Nephron progenitor cell (in vitro differentiated cells): ENCODE measurements around the gene UBA52.

Experiments used
- DNase-seq: peaks from one replicate; pipeline ENCODE4 v3.0.0; 2021
- H3K27ac Mint-ChIP-seq: 2 replicates; pipeline ENCODE4 v1.8.0; 2021; ENCODE audit warnings: mild to moderate bottlenecking, moderate library complexity, mixed read lengths
- H3K27me3 Mint-ChIP-seq: 2 replicates; pipeline ENCODE4 v1.8.0; 2021; ENCODE audit warnings: mild to moderate bottlenecking, low read depth, mixed read lengths; ENCODE audit not compliant: poor library complexity
- H3K36me3 Mint-ChIP-seq: 2 replicates; pipeline ENCODE4 v1.8.0; 2021; ENCODE audit warnings: low read depth, mixed read lengths
- H3K4me1 Mint-ChIP-seq: 2 replicates; pipeline ENCODE4 v1.8.0; 2021; ENCODE audit warnings: mixed read lengths
- H3K4me3 Mint-ChIP-seq: 2 replicates; pipeline ENCODE4 v1.8.0; 2021; ENCODE audit warnings: mild to moderate bottlenecking, moderate library complexity, mixed read lengths
- H3K9me3 Mint-ChIP-seq: 2 replicates; pipeline ENCODE4 v1.8.0; 2021; ENCODE audit warnings: mild to moderate bottlenecking, moderate library complexity, mixed read lengths
- CTCF ChIP-seq: fragments of 200-600 bp; sonication (generic); IDR thresholded peaks from 2 replicates; pipeline ENCODE4 v1.5.0; 2021; ENCODE audit warnings: antibody characterized with exemption

Gene UBA52

DNA sequence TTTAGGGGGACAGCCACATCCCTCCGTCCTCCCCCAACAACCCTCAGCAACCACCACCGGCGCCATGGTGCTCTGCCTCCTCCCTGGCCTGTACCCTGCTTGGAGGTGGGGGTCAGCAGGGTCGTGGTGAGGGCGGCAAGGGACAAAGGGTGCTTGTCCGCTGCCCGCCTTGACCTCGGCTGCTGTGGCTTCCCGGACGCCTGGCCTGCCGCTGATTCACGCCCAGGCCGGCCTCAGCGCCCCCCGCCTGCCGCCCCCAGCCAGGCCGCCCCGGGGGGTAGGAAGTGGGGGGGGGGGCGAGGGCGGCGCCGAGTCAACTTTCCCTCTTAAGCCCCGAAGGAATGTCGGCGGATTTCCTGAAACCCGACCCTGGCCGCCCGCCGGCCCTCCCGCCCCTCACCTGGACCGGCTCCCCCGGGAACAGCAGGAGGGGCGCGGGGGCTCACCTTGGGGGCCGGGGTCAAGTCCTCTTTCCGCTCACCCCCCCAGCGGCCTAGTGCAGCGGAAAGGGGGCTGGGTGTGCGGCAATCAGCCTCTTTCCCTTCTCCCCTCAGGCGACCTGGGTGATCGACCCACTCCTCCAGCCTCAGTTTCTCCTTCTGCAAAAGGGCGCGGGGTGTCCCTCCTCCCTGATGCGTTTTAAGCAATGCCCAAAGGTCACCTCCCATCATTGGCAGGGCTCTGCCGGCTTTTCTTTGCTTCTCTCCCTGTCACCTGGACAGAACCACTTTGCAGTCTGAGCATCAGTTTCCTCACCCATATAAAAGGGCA lies 39.1 kb downstream of the UBA52 start:
- no peak for TF ChIP-seq CTCF
- peaks cover 46% of the 10 kb centered on the region for H3K4me1 Mint-ChIP-seq
- DNase-seq = peak; percentile 61
- H3K4me3 Mint-ChIP-seq = peak overlapping the region; percentile 77
- H3K36me3 Mint-ChIP-seq = no peaks in the 10 kb centered on the region
- H3K27ac Mint-ChIP-seq = no peak overlapping the region
- H3K27me3 Mint-ChIP-seq = peaks cover 88% of the 10 kb centered on the region
- no peaks in the 10 kb centered on the region for H3K9me3 Mint-ChIP-seq

DNA sequence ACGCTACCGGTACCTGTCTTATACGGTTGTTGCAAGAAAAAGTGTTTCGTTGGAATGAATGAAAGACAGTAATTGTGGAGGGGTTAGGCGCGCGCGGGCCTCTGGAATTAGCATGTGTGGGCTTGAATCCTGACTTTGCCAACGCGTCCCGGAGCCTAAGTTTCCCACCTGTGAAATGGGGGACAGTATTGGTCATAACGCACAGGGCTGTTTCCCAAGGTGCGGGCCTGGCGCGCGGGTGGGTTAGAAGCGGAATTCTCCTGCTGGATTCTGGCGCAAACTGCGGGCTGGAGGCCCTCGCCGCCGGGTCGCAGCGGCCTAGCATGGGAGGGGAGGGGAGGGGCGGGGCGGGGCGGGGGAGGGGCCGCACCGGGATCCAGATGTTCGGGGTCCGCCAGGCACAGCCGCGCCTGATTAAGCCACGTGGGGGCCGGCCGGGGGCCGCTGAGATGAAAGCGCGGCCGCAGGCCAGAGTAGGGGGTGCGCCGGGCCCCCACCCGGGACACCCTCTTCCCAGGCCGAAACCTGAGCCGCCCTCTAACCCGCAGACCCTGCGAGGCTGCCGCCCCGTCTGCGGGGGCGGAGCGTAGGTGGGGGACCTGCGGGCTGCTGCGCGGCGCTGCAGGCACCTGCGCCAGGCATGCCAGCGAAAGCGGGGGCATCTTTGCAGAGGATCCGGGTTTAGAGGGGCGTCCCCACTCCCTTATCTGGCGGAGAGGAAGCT lies 39.8 kb downstream of the UBA52 start:
- H3K4me1 Mint-ChIP-seq = peaks cover 46% of the 10 kb centered on the region
- no peak overlapping the region for H3K27ac Mint-ChIP-seq
- no peak for TF ChIP-seq CTCF
- H3K36me3 Mint-ChIP-seq = no peaks in the 10 kb centered on the region
- H3K9me3 Mint-ChIP-seq = no peaks in the 10 kb centered on the region
- peaks cover 93% of the 10 kb centered on the region for H3K27me3 Mint-ChIP-seq
- DNase-seq = peak; percentile 64
- peak overlapping the region; percentile 82 for H3K4me3 Mint-ChIP-seq

- Mint-ChIP-seq H3K9me3 (peaks cover under 1% of the 10 kb centered on the region), H3K27ac (no peak overlapping the region), H3K4me3 (peak overlapping the region; percentile 82), H3K27me3 (peaks cover 91% of the 10 kb centered on the region), H3K36me3 (no peaks in the 10 kb centered on the region), H3K4me1 (peaks cover 46% of the 10 kb centered on the region)
- TF ChIP-seq CTCF = no peak
- no peak for DNase-seq
Measured at GRCh38 chr19:18612051-18612771, 40.6 kb downstream of the UBA52 start.

DNA sequence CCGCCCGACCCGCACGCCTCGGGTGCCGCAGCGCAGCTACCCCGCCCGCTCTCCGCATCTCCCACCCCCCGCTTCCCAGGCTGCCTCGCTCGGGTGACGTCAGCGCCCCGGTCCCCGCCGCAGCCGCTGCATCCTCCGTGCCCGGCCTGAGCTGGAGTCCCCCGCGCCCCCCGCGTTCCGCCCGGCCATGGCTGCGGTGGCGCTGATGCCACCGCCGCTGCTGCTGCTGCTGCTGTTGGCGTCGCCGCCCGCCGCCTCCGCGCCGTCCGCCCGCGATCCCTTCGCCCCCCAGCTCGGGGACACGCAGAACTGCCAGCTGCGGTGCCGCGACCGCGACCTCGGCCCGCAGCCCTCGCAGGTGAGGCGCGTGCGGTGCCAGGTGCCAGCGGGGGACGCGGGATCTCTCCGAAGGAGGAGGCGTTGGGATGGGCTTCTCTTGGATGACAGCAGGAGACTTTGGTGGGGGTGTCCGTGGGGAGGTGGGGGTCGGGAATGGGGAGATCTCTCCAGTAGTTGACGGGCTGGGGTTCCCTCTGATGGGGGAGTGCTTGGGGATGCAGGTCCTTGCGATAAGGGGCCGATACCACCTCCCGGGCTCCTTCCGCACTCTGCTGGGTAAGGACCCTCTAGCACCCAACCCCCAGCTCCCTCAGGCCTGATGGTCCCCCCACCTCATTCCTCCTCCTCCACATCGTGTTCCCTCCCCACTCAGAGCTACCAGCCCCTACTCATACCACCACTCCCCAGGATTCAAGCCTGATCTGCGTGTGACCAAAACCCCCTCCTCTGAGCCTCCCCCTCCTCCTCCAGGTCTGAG lies 41.3 kb downstream of the UBA52 start, which contains the start of gene TMEM59L:
Gene TMEM59L (plus strand): TSS at position 99 of the 817 bp plus-strand sequence. CDS start 89 bp downstream, at position 188.
- Mint-ChIP-seq H3K4me1 (peaks cover 44% of the 10 kb centered on the region), H3K27me3 (peaks cover 88% of the 10 kb centered on the region), H3K9me3 (peaks cover 8% of the 10 kb centered on the region), H3K4me3 (peak within 1 kb of the TSS; percentile 82), H3K27ac (no peak within 1 kb of the TSS), H3K36me3 (peaks cover 6% of the 10 kb centered on the region)
- peak; percentile 78 for DNase-seq
- TF ChIP-seq CTCF = no peak

- H3K9me3 Mint-ChIP-seq = peaks cover 8% of the 10 kb centered on the region
- no peak overlapping the region for H3K27ac Mint-ChIP-seq
- peak overlapping the region; percentile 77 for H3K4me3 Mint-ChIP-seq
- H3K27me3 Mint-ChIP-seq = peaks cover 81% of the 10 kb centered on the region
- DNase-seq = peak; percentile 34
- TF ChIP-seq CTCF = no peak
- H3K36me3 Mint-ChIP-seq = peaks cover 6% of the 10 kb centered on the region
- peaks cover 37% of the 10 kb centered on the region for H3K4me1 Mint-ChIP-seq
Measured at GRCh38 chr19:18613589-18614234, 42.1 kb downstream of the UBA52 start.
